Hepatic stellate cell (primary cell): ENCODE results near the gene RGL3.
A peak's percentile ranks its signal among the peaks of the same experiment; 100 is the strongest.
"Not testable (repeated sequence)": the region's sequence is repeated elsewhere in the genome, so short reads cannot be mapped to it uniquely, and the experiment has no call there.

Source experiments
- DNase-seq: peaks from one replicate; pipeline ENCODE4 v3.0.0; 2011; ENCODE audit warnings: low spot score

The RGL3 gene

DNA sequence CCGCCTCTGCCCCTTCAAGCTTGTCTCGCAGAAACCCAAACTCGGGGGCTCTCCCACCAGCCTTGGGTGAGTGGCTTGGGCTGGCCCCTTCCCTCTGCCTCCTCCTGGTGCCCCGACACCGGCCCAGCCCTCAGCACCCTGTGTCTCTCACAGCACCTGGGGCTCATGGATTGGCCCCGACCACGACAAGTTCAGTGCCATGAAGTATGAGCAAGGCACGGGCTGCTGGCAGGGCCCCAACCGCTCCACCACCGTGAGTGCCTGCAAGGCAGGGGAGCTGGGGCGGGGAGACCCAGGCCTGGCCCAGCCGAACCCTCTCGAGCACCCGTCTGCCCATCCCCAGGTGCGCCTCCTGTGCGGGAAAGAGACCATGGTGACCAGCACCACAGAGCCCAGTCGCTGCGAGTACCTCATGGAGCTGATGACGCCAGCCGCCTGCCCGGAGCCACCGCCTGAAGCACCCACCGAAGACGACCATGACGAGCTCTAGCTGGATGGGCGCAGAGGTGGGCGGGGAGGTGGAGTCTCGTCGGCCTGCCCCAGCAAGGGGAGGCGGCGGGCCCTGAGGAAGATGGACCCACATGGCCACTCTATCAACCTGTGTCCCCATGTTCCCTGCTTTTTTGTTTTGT is 29.9 kb upstream of the RGL3 start:
- DNase-seq: no peak

- DNase-seq: no peak
Observed at GRCh38 chr19:11448410-11448809, 29.3 kb upstream of the RGL3 start.

GRCh38 chr19:11447347-11448262 is 28.5 kb upstream of the RGL3 start:
- DNase-seq: no peak

DNA sequence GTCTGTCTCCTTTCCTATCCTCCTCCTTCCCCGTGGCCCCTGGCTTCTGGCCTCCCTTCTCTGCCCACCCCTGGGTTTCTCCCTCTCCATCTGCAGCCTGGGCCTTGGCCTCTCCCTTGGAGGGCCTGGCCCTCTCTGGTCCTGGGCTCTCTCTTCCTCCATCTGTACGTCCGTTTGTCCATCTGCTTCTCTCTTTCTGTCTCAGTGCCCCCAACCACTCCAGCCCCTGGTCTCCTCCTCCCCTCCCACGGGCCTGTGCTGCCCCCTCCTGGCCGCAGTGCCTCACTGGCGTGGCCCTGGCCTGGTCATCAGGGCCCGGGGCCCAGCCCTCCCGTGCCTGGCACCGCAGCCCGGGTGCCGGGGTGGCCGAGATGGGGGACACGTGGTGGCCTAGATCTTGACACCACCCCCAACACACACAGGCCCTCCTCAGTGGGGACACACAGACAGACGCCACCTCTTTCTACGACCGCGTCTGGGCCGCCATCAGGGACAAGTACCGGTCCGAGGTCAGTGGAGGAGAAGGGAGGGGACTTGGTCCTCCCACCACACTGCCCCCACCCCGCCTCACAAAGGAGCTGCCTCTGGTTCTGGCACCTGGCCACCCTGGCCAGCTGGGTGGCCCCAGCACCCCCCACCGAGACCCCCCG is 27.7 kb upstream of the RGL3 start:
- peak; percentile 81 for DNase-seq

GRCh38 chr19:11446271-11446651 is 27.1 kb upstream of the RGL3 start:
- DNase-seq: no peak

- DNase-seq: no peak
Observed at GRCh38 chr19:11445141-11445540, 26.0 kb upstream of the RGL3 start.

GRCh38 chr19:11444059-11444458 is 24.9 kb upstream of the RGL3 start:
- no peak for DNase-seq

GRCh38 chr19:11437955-11438354 is 18.8 kb upstream of the RGL3 start:
- no peak for DNase-seq

DNA sequence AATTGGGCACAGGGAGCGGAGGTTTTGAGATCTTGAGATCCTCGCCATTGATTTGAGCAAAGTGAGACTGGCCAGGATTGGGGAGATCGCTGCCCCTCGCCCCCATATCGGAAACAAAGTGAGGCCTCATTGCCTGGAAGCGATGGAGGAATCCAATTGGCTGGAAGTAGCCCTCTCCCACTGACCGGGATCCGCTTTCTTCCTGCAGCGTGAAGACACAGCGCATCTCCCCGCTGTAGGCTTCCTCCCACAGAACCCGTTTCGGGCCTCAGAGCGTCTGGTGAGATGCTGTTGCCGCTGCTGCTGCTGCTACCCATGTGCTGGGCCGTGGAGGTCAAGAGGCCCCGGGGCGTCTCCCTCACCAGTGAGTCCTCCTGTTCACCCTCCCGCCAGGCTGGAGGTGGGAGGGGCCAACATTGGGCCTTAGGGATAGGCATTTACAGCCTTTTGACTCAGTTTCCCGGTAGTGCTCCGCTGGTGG is 16.8 kb upstream of the RGL3 start:
- DNase-seq: no peak

DNA sequence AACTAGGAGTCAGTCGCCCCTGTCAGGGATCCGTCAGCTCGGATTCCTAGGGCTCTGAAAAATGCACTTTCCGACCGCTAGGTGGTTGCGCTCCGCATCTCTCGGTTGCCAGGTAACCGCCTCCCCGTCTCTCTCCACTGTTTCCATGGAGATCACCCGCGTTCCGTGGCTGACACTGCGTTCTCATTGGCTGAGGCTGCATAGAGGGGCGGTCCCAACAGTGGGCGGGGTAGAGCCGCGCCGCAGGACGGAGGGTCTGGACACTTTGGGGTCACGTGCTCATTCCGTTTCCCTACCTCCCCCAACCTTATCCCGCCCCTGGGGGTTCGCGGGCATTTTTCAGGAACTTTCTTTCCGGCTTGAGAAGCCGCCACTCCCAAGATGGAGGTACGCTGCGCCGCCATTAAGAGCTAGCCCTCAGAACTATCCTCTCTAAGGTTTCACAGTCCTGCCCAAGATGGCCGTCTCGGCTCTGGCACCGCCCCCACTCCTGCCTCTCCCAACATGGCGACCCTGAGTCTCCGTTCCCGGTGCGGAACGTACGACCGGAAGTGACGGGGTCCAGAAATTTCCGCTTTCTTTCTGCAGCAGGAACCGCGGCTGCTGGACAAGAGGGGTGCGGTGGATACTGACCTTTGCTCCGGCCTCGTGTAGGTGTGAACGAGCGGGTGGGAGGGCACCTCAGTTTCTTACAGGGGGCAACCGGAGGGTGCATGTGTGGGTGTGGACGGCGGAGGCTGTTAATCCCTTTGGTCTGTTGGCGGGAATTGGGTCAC is 16.1 kb upstream of the RGL3 start, which contains the start of the genes ODAD3 and PRKCSH:
TSS of gene ODAD3 (minus strand) at position 65 of the 776 bp plus-strand sequence. CDS start 105 bp downstream, outside the sequence.
TSS of gene PRKCSH (plus strand) at position 579 of the 776 bp plus-strand sequence. CDS start 483 bp downstream, outside the sequence.
- peak; percentile 100 for DNase-seq

- no peak for DNase-seq
Observed at GRCh38 chr19:11434703-11435056, 15.6 kb upstream of the RGL3 start.

DNA sequence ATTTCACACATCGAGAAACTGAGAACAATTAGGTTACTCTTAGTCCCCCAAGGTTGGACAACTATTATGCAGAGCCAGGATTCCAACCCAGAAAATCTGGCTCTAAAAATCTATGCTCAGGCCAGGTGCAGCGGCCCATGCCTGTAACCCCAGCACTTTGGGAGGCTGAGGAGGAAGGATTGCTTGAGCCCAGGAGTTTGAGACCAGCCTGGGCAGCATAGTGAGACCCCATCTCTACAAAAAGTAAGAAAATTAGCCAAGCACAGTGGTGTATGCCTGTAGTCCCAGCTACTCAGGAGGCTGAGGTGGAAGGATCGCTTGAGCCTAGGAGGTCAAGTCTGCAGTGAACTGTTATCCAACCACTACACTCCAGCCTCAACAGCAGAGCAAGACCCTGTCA is 14.4 kb upstream of the RGL3 start:
- DNase-seq: not testable (repeated sequence)

DNA sequence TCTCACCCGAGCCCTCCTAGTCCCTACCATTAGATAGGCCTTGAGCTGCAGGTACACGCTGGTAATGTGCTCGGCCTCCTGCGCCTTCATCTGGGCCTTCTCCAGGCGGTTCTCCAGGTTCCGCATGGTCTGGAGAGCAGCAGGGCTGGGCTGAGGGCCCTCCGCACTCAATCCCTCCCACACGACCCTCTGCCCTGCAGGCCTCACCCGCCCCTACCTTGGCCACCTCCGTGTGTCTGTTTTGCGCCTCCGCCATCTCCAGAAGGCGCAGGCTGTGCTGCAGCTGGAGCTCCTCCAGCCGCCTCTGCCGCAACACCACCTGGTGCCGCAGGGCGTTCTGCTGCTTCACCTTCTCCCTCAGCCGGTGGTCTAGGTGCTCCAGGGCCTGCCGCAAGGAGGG is 7.5 kb upstream of the RGL3 start:
- DNase-seq: no peak

DNA sequence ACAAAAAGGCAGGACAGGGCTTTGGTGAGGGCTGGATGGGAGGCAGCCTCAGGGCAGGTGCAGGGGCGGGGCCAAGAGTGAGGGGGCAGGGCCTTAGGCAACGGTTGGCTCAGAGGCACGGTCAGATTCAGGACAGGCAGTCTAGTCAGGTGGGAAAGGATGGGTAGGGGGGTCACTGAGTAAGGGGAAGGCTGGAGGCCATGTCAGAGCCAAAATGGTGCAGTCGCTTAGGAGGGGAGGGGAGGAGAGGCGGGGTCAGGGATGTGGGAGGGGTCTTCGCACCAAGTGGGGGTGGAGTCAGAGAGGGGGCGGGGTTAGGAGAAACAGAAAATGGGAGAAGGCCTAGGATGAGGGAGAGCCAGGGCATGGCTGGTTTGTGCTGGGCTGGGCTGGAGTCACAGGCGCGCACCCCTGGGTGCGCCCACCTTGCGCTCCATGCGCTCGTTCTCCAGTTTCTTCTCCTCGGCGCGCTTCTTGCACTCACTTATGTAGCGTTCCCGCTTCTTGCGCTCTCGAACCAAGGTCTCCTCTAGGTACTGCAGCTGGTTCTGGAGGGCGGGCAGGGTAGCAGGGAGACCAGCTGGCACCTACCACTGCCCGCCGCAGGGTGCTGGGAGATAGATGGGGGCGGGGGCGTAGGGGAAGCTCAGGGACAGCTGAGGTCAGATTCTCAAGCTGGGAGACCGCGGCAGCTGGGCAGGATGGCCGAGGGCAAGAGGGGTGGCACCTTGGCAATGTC is 6.8 kb upstream of the RGL3 start:
- DNase-seq: no peak

DNA sequence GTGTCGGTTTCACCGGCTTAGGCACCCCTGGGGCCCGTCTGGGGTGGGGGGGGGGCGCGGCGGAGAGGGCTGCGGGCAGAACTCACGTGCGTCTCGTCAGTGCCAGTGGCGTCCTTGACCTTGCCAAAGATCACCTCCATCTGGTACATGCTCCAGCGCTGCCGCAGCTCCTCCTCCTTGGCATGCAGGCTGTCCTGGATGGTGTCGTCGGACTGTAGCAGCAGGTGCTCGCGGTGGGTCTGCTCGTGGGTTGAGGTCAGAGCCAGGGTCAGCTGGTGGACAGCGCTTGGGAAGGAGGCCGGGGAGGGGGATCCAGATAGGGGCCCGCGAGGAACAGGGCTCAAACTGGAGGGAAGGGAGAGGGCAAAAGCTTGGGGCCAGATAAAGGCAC is 4.7 kb upstream of the RGL3 start:
- DNase-seq: peak; percentile 45

GRCh38 chr19:11423164-11423790 is 4.2 kb upstream of the RGL3 start:
- DNase-seq: no peak

GRCh38 chr19:11422163-11423065 is 3.3 kb upstream of the RGL3 start:
- DNase-seq: peak; percentile 73

GRCh38 chr19:11421371-11422098 is 2.4 kb upstream of the RGL3 start:
- DNase-seq: no peak
